ENCODE results near the gene APBB1IP. TPM values are rescaled to one million over a fixed set of nuclear protein-coding genes. Genes with fewer than 3 reads are reported as not detected.
"Not testable (repeated sequence)": the region's sequence is repeated elsewhere in the genome, so short reads cannot be mapped to it uniquely, and the experiment has no call there.

The APBB1IP gene
- total and polyA plus RNA-seq, 11 donors = 0.81 to 19.6 (median 1.7) TPM

GRCh38 chr10:26567351-26567721 is 129.2 kb downstream of the APBB1IP start:
- intact Hi-C loops (cut with DNase I) = no loop called here
- Histone ChIP-seq H3K9me3 (peaks cover 0 to 16% (median 0%) of the 10 kb centered on the region in 12 donors), H3K4me1 (peaks cover 0 to 8% (median 0%) of the 10 kb centered on the region in 12 donors), H3K27ac (no peak overlapping the region), H3K36me3 (peaks cover 0 to 64% (median 0%) of the 10 kb centered on the region in 9 donors), H3K4me3 (peak overlapping the region in 8 of 12 donors; percentile 27 to 51 (median 42)), H3K27me3 (peaks cover 0 to 46% (median 9%) of the 10 kb centered on the region in 9 donors)
- 9 to 19% (median 11%) methylated on average over 5 to 10 of the region's 10 CpGs for WGBS, 4 donors
- ATAC-seq (no peak), DNase-seq (no peak)
- TF ChIP-seq CTCF (IDR thresholded peaks at IDR 0.05) = no peak
- TF ChIP-seq POLR2A (IDR thresholded peaks at IDR 0.05) = no peak

- ATAC-seq (no peak), DNase-seq (no peak)
- Histone ChIP-seq H3K4me1 (peaks cover 0 to 8% (median 0%) of the 10 kb centered on the region in 12 donors), H3K27ac (no peak overlapping the region), H3K9me3 (peaks cover 0 to 17% (median 0%) of the 10 kb centered on the region in 12 donors), H3K4me3 (no peak overlapping the region), H3K27me3 (peaks cover 0 to 9% (median 2%) of the 10 kb centered on the region in 9 donors), H3K36me3 (peaks cover 0 to 21% (median 0%) of the 10 kb centered on the region in 9 donors)
- intact Hi-C loops (cut with DNase I) = loop anchor here in 1 of 10 donors (5.0 kb wide), 1 partner anchor 751 kb away; no protein-coding TSS in a partner anchor
- WGBS, 4 donors = 46 to 86% (median 62%) methylated on average over 1 of the region's 1 CpG
- no peak for TF ChIP-seq CTCF (IDR thresholded peaks at IDR 0.05)
- no peak for TF ChIP-seq POLR2A (IDR thresholded peaks at IDR 0.05)
These were observed 133.5 kb downstream of the APBB1IP start for GRCh38 chr10:26571655-26572054.

- Histone ChIP-seq H3K27ac (no peak overlapping the region), H3K4me3 (no peak overlapping the region), H3K9me3 (peaks cover 0 to 17% (median 0%) of the 10 kb centered on the region in 12 donors), H3K27me3 (peaks cover 0 to 5% (median 0%) of the 10 kb centered on the region in 9 donors), H3K36me3 (peaks cover 0 to 9% (median 0%) of the 10 kb centered on the region in 9 donors), H3K4me1 (peaks cover 0 to 6% (median 0%) of the 10 kb centered on the region in 12 donors)
- TF ChIP-seq POLR2A (IDR thresholded peaks at IDR 0.05) (no peak), CTCF (IDR thresholded peaks at IDR 0.05) (no peak)
- intact Hi-C loops (cut with DNase I) = loop anchor here in 1 of 10 donors (5.0 kb wide), 1 partner anchor 749 kb away; no protein-coding TSS in a partner anchor
- 38 to 47% (median 42%) methylated on average over 2 of the region's 2 CpGs for WGBS, 4 donors
- DNase-seq (no peak), ATAC-seq (no peak)
These were observed 135.5 kb downstream of the APBB1IP start for GRCh38 chr10:26573674-26574073.

- 83 to 85% (median 84%) methylated on average over 4 of the region's 4 CpGs for WGBS, 4 donors
- ATAC-seq = no peak
- intact Hi-C loops (cut with DNase I) = loop anchor here in 1 of 10 donors (5.0 kb wide), 1 partner anchor 748 kb away; no protein-coding TSS in a partner anchor
These were observed 136.6 kb downstream of the APBB1IP start for GRCh38 chr10:26574783-26575182.

GRCh38 chr10:26578371-26578770 is 140.2 kb downstream of the APBB1IP start:
- DNase-seq; H3K4me3 ChIP-seq; H3K36me3 ChIP-seq; H3K9me3 ChIP-seq; H3K27ac ChIP-seq; ATAC-seq; H3K4me1 ChIP-seq; intact Hi-C loops (cut with DNase I); H3K27me3 ChIP-seq: not testable (repeated sequence)
- whole genome bisulfite sequencing, 4 donors = 84 to 89% (median 86%) methylated on average over 6 of the region's 6 CpGs

More at GRCh38 chr10:26574783-26575182, 136.6 kb downstream of the APBB1IP start:
- H3K27me3 ChIP-seq = peaks cover 0 to 5% (median 0%) of the 10 kb centered on the region in 9 donors
- peaks cover 0 to 17% (median 0%) of the 10 kb centered on the region in 12 donors for H3K9me3 ChIP-seq
- peaks cover 0 to 6% (median 0%) of the 10 kb centered on the region in 12 donors for H3K4me1 ChIP-seq
- DNase-seq = no peak
- no peaks in the 10 kb centered on the region for H3K36me3 ChIP-seq
- no peak overlapping the region for H3K27ac ChIP-seq
- TF ChIP-seq CTCF (IDR thresholded peaks at IDR 0.05) = no peak
- TF ChIP-seq POLR2A (IDR thresholded peaks at IDR 0.05) = no peak
- H3K4me3 ChIP-seq = no peak overlapping the region

Data from heart left ventricle (tissue), 16 donors.